Measurements from ENCODE around the gene EGLN1. TPM values are rescaled to one million over a fixed set of nuclear protein-coding genes. Genes with fewer than 3 reads are reported as not detected.
A peak's percentile ranks its signal among the peaks of the same experiment; 100 is the strongest.
"Not testable (repeated sequence)": the region's sequence is repeated elsewhere in the genome, so short reads cannot be mapped to it uniquely, and the experiment has no call there.

EGLN1 gene
- total RNA-seq, 3 donors from 2014 or later, result 11.9 to 14.0 (median 13.4) TPM

DNA sequence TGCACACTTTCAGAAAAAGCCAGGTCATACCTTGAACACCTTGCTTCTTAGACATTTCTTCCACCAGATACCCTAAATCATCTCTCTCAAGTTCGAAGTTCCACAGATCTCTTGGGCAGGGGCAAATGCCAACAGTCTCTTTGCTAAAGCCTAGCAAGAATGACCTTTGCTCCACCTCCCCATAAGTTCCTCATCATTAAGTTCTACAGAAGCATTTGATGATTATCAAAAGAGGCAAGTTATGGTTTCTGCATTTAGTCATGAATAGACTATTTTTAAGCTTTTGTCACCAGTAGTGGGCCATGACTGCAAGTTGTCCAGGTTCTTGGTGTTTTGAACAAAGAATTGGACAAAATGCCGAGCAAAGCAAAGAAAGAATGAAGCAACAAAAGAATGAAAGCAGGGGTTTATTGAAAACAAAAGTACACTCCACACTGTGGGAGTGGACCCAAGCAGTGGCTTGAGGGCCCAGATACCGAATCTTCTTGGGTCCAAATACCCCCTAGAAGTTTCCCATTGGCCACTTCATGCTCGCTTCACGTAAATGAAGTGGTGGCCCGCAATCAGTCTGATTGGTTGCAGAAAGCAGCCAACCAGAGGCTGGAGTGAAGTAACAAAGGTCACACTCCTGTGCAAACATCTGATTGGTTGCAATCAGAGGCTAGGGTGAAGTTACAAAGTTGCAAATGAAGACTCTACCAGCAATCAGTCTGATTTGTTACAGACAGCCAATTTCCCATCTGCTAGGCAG lies 9.8 kb upstream of the EGLN1 start:
- H3K9me3 Mint-ChIP-seq, result no peaks in the 10 kb centered on the region
- H3K27me3 Mint-ChIP-seq (ENCODE audit: low read depth), result peaks cover 27% of the 10 kb centered on the region
- DNase-seq (no peak), ATAC-seq (no peak)
- H3K4me1 Mint-ChIP-seq (ENCODE audit: low read depth), result no peaks in the 10 kb centered on the region
- no peak overlapping the region for H3K4me3 Mint-ChIP-seq
- no peaks in the 10 kb centered on the region for H3K36me3 Mint-ChIP-seq (ENCODE audit: insufficient read depth)

DNA sequence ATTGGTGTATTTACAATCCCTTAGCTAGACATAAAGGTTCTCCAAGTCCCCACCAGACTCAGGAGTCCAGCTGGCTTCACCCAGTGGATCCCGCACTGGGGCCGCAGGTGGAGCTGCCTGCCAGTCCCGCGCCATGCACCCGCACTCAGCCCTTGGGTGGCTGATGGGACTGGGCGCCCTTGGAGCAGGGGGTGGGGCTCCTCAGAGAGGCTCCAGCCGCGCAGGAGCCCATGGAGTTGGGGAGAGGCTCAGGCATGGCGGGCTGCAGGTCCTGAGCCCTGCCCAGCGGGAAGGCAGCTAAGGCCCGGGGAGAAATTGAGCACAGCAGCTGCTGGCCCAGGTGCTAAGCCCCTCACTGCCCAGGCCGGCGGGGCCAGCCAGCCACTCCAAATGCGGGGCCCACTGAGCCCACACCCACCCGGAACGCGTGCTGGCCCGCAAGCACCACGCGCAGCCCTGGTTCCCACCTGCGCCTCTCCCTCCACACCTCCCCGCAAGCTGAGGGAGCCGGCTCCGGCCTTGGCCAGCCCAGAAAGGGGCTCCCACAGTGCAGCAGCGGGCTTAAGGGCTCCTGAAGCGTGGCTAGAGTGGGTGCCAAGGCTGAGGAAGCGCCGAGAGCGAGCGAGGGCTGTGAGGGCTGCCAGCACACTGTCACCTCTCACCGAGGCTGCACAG lies 8.7 kb upstream of the EGLN1 start:
- ATAC-seq; H3K4me1 Mint-ChIP-seq (ENCODE audit: low read depth); H3K36me3 Mint-ChIP-seq (ENCODE audit: insufficient read depth); H3K9me3 Mint-ChIP-seq; DNase-seq; H3K4me3 Mint-ChIP-seq: not testable (repeated sequence)
- H3K27me3 Mint-ChIP-seq (ENCODE audit: low read depth), result peaks cover 22% of the 10 kb centered on the region

DNA sequence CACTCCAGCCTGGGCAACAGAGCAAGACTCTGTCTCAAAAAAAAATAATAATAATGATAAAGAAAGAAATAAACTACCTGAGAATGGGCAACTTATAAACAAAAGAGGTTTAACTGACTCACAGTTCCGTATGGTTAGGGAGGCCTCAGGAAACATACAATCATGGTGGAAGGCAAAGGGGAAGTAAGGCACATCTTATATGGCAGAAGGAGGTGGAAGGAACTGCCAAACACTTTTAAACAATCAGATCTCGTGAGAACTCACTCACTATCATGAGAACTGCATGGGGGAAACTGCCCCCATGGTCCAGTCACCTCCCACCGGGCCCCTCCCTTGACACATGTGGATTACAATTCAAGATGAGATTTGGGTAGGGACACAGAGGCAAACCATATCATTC lies 6.3 kb upstream of the EGLN1 start:
- peaks cover 1% of the 10 kb centered on the region for H3K4me1 Mint-ChIP-seq (ENCODE audit: low read depth)
- peaks cover 14% of the 10 kb centered on the region for H3K27me3 Mint-ChIP-seq (ENCODE audit: low read depth)
- no peak for DNase-seq
- H3K4me3 Mint-ChIP-seq, result no peak overlapping the region
- H3K9me3 Mint-ChIP-seq, result no peaks in the 10 kb centered on the region
- no peaks in the 10 kb centered on the region for H3K36me3 Mint-ChIP-seq (ENCODE audit: insufficient read depth)
- no peak for ATAC-seq

DNA sequence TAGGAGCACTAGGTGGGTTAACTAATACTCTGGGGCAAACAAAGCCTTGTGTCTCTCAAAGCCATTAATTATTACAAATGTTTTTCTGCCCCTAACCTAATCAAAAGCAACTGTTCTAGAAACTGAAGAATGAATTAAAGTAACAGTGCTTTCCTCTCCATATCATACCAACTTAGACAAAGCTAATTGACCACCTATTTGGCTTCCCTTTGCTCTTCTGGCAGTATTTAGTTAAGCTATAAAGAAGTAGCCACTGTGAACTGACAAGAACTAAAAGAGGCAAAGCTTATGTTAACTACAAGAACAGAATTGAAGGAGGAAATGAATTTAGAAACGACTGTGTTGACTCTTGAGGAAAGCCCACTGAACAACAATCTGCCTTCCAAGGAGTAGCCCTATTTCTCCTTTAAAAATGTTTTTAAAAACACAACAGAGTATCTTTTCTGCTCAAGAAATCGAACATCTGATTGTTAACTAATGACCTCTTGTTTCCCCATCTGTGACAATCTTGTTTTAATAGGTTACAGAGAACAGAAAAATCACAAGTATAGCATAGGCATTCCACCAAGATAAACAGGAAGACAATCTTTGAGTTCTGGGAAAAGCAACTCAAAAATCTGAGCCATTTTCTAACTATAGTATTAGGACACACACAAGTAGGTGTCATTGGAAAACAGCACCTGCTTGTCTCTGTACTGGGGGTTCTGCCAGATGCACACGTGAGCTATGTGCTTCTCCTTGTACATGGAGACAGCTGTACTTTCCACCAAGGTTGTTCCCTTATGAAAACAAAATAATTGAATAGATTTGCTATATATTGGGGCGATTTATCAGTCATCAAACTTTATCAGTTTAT lies 3.1 kb upstream of the EGLN1 start:
- ATAC-seq, result no peak
- Mint-ChIP-seq H3K4me3 (no peak overlapping the region), H3K4me1 (ENCODE audit: low read depth) (peaks cover 16% of the 10 kb centered on the region), H3K9me3 (no peaks in the 10 kb centered on the region), H3K27me3 (ENCODE audit: low read depth) (peaks cover 7% of the 10 kb centered on the region), H3K36me3 (ENCODE audit: insufficient read depth) (no peaks in the 10 kb centered on the region)
- no peak for DNase-seq

DNA sequence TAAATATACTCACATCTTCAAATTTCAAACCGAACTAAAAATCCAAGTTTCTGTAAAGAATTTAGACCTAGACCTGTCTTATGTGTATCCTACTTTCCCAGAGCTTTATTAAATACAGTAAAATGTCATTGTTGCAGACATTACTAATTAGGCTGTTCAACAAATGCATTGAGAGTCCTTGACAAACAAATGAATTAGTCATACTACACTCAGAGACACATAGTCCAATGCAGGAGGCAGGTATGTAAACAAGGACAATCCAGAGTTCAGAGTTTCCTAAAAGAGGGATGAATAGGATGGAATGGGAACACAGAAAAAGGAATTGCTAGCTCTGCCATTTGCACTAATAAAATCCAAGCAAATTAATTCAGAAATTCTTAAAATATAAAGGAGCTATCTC lies 1.6 kb upstream of the EGLN1 start:
- Mint-ChIP-seq H3K9me3 (no peaks in the 10 kb centered on the region), H3K36me3 (ENCODE audit: insufficient read depth) (no peaks in the 10 kb centered on the region), H3K4me3 (peak overlapping the region; percentile 85), H3K27me3 (ENCODE audit: low read depth) (peaks cover 1% of the 10 kb centered on the region), H3K4me1 (ENCODE audit: low read depth) (peaks cover 30% of the 10 kb centered on the region)
- ATAC-seq (no peak), DNase-seq (no peak)

DNA sequence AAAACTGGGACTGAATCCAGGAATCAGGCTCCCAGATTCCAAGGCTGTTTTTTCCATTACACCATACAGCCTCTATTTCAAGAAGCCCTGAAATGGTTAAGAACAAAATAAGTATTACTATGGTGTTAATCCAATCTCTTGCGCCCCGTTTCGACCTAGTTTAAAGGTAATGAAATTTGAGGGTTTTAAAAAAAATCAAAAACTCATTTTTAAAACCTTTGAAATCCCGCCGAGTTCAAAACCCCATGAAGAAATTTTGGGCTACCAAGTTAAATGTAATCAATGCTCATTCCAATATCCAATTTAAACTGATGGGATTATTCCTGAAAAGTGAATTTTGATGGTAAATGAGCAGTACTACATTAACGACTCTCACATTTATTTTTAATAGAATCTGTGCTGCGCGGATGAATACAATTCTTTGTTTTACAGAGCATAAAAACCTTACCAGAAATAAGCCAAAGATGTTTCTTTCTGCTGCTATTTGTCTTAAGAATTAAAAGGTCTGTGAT lies 767 bp upstream of the EGLN1 start:
- H3K27me3 Mint-ChIP-seq (ENCODE audit: low read depth), result no peaks in the 10 kb centered on the region
- DNase-seq, result no peak
- peaks cover 3% of the 10 kb centered on the region for H3K36me3 Mint-ChIP-seq (ENCODE audit: insufficient read depth)
- ATAC-seq, result no peak
- H3K9me3 Mint-ChIP-seq, result no peaks in the 10 kb centered on the region
- H3K4me3 Mint-ChIP-seq, result peak overlapping the region; percentile 85
- H3K4me1 Mint-ChIP-seq (ENCODE audit: low read depth), result peaks cover 38% of the 10 kb centered on the region

DNA sequence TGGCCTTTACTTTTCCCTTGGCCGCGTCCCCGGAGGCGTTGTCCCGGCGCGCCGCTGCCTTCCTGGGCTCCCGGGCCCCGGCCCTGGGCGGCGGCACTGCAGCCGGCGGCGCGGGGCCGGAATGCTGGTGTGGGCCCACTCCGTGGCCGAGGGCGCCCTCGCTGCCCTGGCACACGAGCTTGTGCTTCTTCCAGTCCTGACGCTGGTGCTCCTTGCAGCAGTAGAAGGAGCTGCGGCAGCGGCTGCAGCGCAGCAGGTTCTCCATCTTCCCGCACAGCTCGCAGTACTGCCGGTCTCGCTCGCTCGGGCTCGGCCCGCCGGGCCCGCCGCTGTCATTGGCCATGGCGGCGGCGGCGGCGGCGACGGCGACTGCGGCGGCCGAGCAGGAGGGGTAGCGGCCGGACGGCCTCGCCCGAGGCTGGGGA lies 529 bp downstream of the EGLN1 start:
- H3K36me3 Mint-ChIP-seq (ENCODE audit: insufficient read depth), result peaks cover 9% of the 10 kb centered on the region
- DNase-seq (peak; percentile 20), ATAC-seq (peak; percentile 49 to 51)
- H3K9me3 Mint-ChIP-seq, result no peaks in the 10 kb centered on the region
- no peaks in the 10 kb centered on the region for H3K27me3 Mint-ChIP-seq (ENCODE audit: low read depth)
- peaks cover 51% of the 10 kb centered on the region for H3K4me1 Mint-ChIP-seq (ENCODE audit: low read depth)
- H3K4me3 Mint-ChIP-seq, result peak overlapping the region; percentile 81

DNA sequence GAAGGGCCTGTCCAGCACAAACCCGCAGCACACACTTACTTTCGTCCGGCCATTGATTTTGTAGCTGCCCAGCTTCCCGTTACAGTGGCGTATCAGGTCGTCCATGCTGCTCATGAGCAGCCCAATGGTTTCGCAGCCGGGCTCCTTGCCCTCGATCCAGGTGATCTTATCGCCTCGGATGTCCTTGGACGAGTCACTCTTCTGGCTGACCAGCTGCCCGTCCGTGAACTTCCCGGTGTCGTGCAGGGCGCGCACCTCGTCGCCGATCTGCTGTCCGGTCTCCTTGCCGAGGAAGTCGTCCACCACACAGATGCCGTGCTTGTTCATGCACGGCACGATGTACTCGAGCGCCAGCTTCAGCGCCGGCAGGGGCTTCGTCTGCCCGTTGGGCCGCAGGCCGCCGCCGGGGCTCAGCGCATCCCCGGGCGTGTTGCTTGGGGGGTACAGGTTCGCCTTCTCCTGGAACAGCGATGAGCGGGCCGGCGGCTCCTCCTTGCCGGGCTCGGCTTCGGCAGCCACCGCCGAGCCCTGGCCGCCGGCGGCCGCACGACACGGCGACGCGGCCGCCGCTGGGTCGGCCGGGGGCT lies 1.0 kb downstream of the EGLN1 start:
- peak; percentile 30 for DNase-seq
- H3K36me3 Mint-ChIP-seq (ENCODE audit: insufficient read depth), result peaks cover 9% of the 10 kb centered on the region
- peak; percentile 16 to 18 for ATAC-seq
- peak overlapping the region; percentile 90 for H3K4me3 Mint-ChIP-seq
- no peaks in the 10 kb centered on the region for H3K9me3 Mint-ChIP-seq
- H3K4me1 Mint-ChIP-seq (ENCODE audit: low read depth), result peaks cover 53% of the 10 kb centered on the region
- H3K27me3 Mint-ChIP-seq (ENCODE audit: low read depth), result no peaks in the 10 kb centered on the region

DNA sequence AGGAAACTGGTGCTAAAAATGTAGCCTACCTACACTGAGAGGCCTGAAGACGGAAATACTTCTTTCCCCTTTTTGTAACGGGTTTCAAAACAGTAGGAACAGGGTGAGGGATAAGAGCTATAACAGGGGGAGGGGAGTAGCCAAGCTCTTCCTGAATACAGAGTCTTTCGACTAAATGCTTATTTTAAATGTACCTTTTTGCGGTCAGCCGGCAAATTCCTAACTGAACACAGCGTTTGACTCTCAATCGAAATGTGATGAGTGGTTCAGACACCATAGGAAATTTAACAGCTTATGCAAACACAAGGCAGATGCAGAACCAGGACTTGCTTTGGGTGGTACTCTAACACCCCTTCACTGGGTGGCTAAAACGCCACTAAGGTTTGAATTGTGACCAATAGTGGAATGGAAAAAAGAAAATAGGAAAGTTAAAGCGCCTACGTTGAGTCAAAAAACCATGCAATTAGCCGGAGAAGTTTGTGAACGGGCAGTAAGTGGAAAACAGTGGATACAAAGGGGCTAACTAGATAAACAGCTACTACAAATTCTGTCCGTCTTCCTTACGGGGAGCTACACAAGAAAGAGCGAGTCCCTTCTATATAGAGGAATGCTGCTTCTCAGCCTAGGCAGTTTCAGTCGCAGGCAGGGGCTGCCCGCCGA lies 1.7 kb downstream of the EGLN1 start:
- H3K4me3 Mint-ChIP-seq, result peak overlapping the region; percentile 90
- ATAC-seq, result no peak
- H3K36me3 Mint-ChIP-seq (ENCODE audit: insufficient read depth), result peaks cover 9% of the 10 kb centered on the region
- H3K9me3 Mint-ChIP-seq, result no peaks in the 10 kb centered on the region
- H3K27me3 Mint-ChIP-seq (ENCODE audit: low read depth), result no peaks in the 10 kb centered on the region
- no peak for DNase-seq
- H3K4me1 Mint-ChIP-seq (ENCODE audit: low read depth), result peaks cover 56% of the 10 kb centered on the region

DNA sequence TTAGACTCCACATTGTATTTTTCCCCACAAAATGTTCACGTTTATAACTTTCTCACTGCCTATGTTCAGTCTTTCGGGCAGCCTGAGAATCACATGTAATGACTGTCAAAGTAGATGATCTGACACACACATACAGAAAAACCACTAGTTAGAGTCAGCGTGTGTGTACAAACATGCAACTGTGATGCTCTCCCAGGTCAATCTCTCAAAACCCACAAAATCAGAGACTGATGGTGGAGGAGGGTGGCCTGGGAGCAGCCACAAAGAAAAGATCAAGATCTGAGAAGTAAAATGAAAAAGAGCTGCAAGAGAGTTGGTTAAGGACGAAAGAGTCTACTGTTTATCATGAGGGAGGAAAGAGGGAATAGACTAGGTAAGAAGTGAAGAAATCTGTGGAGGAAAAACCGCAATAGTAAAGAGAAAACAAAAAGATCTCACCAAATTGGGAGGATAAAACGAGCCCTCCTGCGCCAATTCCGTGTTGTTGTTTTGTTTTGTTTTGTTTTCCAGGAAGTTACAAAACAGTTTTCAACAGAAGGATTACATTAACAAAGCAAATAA lies 2.3 kb downstream of the EGLN1 start:
- ATAC-seq (no peak), DNase-seq (no peak)
- no peaks in the 10 kb centered on the region for H3K27me3 Mint-ChIP-seq (ENCODE audit: low read depth)
- H3K9me3 Mint-ChIP-seq, result no peaks in the 10 kb centered on the region
- peak overlapping the region; percentile 90 for H3K4me3 Mint-ChIP-seq
- H3K36me3 Mint-ChIP-seq (ENCODE audit: insufficient read depth), result peaks cover 9% of the 10 kb centered on the region
- H3K4me1 Mint-ChIP-seq (ENCODE audit: low read depth), result peaks cover 61% of the 10 kb centered on the region

DNA sequence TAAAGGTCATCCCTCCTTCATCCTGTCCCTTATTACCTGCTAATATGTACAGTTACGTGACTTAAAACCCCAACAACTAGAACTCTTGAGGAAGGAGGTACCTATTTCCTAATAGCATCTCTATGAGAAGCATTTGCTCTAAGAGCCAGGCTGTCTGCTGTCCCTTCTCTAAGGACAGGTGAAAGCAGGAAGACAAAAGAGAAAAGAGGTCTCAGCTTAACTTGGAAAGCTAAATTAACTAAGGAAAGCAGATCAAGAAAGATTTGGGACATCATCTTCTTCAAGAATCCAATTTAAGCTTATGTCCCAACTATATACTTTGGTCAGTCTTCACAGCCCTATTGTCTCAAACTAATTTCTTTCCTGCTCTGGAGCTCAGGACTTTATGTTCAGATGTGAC lies 2.9 kb downstream of the EGLN1 start:
- ATAC-seq, result no peak
- H3K4me1 Mint-ChIP-seq (ENCODE audit: low read depth), result peaks cover 66% of the 10 kb centered on the region
- DNase-seq, result no peak
- no peaks in the 10 kb centered on the region for H3K9me3 Mint-ChIP-seq
- H3K36me3 Mint-ChIP-seq (ENCODE audit: insufficient read depth), result peaks cover 12% of the 10 kb centered on the region
- H3K27me3 Mint-ChIP-seq (ENCODE audit: low read depth), result no peaks in the 10 kb centered on the region
- peak overlapping the region; percentile 90 for H3K4me3 Mint-ChIP-seq

DNA sequence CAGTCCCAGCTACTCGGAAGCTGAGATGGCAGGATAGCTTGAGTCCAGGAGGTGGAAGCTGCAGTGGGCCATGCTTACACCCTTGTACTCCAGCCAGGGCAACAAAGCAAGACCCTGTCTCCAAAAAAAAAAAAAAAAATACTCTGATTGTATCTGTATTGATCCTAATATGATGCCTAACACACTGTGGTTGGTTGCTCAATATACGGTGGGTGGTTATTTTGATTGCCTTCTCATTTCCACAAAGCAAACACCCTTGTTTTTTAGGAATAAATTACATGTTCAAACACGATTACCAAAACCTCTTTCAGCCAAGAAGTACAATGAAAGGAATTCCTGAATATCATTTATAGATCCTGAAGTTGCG lies 3.4 kb downstream of the EGLN1 start:
- Mint-ChIP-seq H3K4me3 (peak overlapping the region; percentile 90), H3K4me1 (ENCODE audit: low read depth) (peaks cover 70% of the 10 kb centered on the region), H3K9me3 (no peaks in the 10 kb centered on the region), H3K27me3 (ENCODE audit: low read depth) (no peaks in the 10 kb centered on the region), H3K36me3 (ENCODE audit: insufficient read depth) (peaks cover 17% of the 10 kb centered on the region)
- DNase-seq (no peak), ATAC-seq (no peak)

DNA sequence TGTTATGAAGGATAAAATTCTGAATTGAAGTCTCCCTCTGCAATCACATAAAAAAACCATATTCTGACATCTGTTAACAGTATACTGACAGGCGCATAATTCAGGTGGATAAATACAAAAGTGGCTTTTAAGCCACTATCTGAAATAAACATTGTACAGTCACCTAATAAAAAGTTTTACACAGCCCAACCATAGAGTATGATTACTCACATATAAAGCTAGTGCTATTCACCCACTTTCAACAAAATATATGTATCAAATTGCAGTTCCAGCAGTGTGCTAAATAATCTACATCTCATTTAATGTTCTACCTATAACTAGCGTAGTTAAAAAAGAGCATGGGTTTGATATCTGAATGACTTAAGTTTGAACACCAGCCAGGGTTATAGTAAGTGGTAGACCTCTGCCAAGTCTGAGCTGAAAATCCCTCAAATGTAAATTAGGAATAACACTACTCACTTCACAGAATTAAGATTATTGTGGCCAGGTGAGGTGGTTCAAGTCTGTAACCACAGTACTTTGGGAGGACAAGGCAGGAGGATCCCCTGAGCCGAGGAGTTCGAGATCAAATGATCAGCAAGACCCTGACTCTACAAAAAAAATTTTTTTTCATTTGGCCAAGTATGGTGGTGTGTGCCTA lies 3.9 kb downstream of the EGLN1 start:
- no peak for DNase-seq
- Mint-ChIP-seq H3K27me3 (ENCODE audit: low read depth) (no peaks in the 10 kb centered on the region), H3K4me1 (ENCODE audit: low read depth) (peaks cover 74% of the 10 kb centered on the region), H3K36me3 (ENCODE audit: insufficient read depth) (peaks cover 20% of the 10 kb centered on the region), H3K4me3 (peak overlapping the region; percentile 90), H3K9me3 (no peaks in the 10 kb centered on the region)
- no peak for ATAC-seq

Measured in activated T-cell treated with anti-CD3 and anti-CD28 coated beads, Interleukin-2, amount 50 U/mL, for 4 hours (primary cell).